HEK293T (cell line): ENCODE data around the gene SLC35B1.

Source experiments
- CTCF ChIA-PET: fragments of 350-600 bp; formaldehyde crosslinking; extraction: SDS; loops from one replicate; lab custom pipeline; 2021; ENCODE audit warnings: antibody characterized with exemption, inconsistent platforms; lab: Yijun Ruan, JAX
- POLR2A ChIA-PET: fragments of 350-600 bp; formaldehyde crosslinking; extraction: SDS; loops from one replicate; lab custom pipeline; 2020; ENCODE audit warnings: antibody characterized with exemption, inconsistent platforms; lab: Yijun Ruan, JAX
- DNase-seq: peaks from one replicate; pipeline ENCODE4 v3.0.0; 2012; ENCODE audit warnings: mixed read lengths; ENCODE audit errors: extremely low spot score
- ARNT ChIP-seq: fragments of 450-650 bp; IDR thresholded peaks from 2 replicates; pipeline ENCODE4 v1.6.1; 2017; ENCODE audit warnings: mild to moderate bottlenecking
- BHLHE40 ChIP-seq: fragments of 450-650 bp; IDR thresholded peaks from 2 replicates; pipeline ENCODE4 v1.6.1; 2016; ENCODE audit warnings: mild to moderate bottlenecking, moderate library complexity, borderline replicate concordance
- CTBP1 ChIP-seq: fragments of 450-650 bp; IDR thresholded peaks from 2 replicates; pipeline ENCODE4 v1.6.1; 2016; ENCODE audit warnings: borderline replicate concordance
- ELF4 ChIP-seq: fragments of 450-650 bp; IDR thresholded peaks from 2 replicates; pipeline ENCODE4 v1.6.1; 2017; ENCODE audit warnings: antibody characterized with exemption
- FOXA1 ChIP-seq: fragments of 450-650 bp; IDR thresholded peaks from 2 replicates; pipeline ENCODE4 v1.6.1; 2016; ENCODE audit warnings: mild to moderate bottlenecking
- FOXK2 ChIP-seq: fragments of 450-650 bp; IDR thresholded peaks from 2 replicates; pipeline ENCODE4 v1.6.1; 2016; ENCODE audit warnings: mild to moderate bottlenecking
- FOXM1 ChIP-seq: fragments of 450-650 bp; IDR thresholded peaks from 2 replicates; pipeline ENCODE4 v1.6.1; 2017; ENCODE audit warnings: mild to moderate bottlenecking, borderline replicate concordance
- HDGF ChIP-seq: fragments of 450-650 bp; IDR thresholded peaks from 2 replicates; pipeline ENCODE4 v1.6.1; 2017; ENCODE audit warnings: antibody characterized with exemption, borderline replicate concordance
- L3MBTL2 ChIP-seq: fragments of 450-650 bp; conservative IDR thresholded peaks from 2 replicates; pipeline ENCODE4 v1.6.1; 2016; ENCODE audit warnings: mild to moderate bottlenecking
- LEF1 ChIP-seq: fragments of 450-650 bp; IDR thresholded peaks from 2 replicates; pipeline ENCODE4 v1.6.1; 2017; ENCODE audit warnings: mild to moderate bottlenecking, borderline replicate concordance
- NFRKB ChIP-seq: fragments of 450-650 bp; IDR thresholded peaks from 2 replicates; pipeline ENCODE4 v1.6.1; 2016; ENCODE audit warnings: mild to moderate bottlenecking, moderate library complexity
- PKNOX1 ChIP-seq: fragments of 450-650 bp; IDR thresholded peaks from 2 replicates; pipeline ENCODE4 v1.6.1; 2016
- SP1 ChIP-seq: fragments of 450-650 bp; IDR thresholded peaks from 2 replicates; pipeline ENCODE4 v1.6.1; 2017
- SUZ12 ChIP-seq: fragments of 450-650 bp; IDR thresholded peaks from 2 replicates; pipeline ENCODE4 v1.6.1; 2016; ENCODE audit warnings: mild to moderate bottlenecking
- TARDBP ChIP-seq: fragments of 450-650 bp; IDR thresholded peaks from 2 replicates; pipeline ENCODE4 v1.6.1; 2016
- ZNF384 ChIP-seq: fragments of 450-650 bp; IDR thresholded peaks from 2 replicates; pipeline ENCODE4 v1.6.1; 2016

The SLC35B1 gene

GRCh38 chr17:49667854-49668253 is 39.9 kb downstream of the SLC35B1 start:
- no peak for TF ChIP-seq ZNF384
- TF ChIP-seq L3MBTL2 = no peak
- no peak for TF ChIP-seq SUZ12
- TF ChIP-seq TARDBP = no peak
- no peak for TF ChIP-seq CTBP1
- no peak for TF ChIP-seq PKNOX1
- no peak for TF ChIP-seq FOXA1
- no peak for TF ChIP-seq HDGF
- TF ChIP-seq SP1 = no peak
- TF ChIP-seq NFRKB = no peak
- no peak for TF ChIP-seq FOXM1
- no peak for TF ChIP-seq ELF4
- no peak for TF ChIP-seq ARNT
- no peak for TF ChIP-seq FOXK2
- TF ChIP-seq LEF1 = no peak
- DNase-seq = no peak
- ChIA-PET CTCF (no interaction called here), POLR2A (no interaction called here)

GRCh38 chr17:49664706-49665211 is 43.0 kb downstream of the SLC35B1 start:
- no peak for DNase-seq
- ChIA-PET CTCF (no interaction called here), POLR2A (no interaction called here)
- TF ChIP-seq BHLHE40 = no peak
- no peak for TF ChIP-seq FOXM1
- no peak for TF ChIP-seq ZNF384
- no peak for TF ChIP-seq SUZ12
- no peak for TF ChIP-seq L3MBTL2
- TF ChIP-seq SP1 = no peak
- no peak for TF ChIP-seq NFRKB
- no peak for TF ChIP-seq ELF4
- no peak for TF ChIP-seq FOXA1
- TF ChIP-seq ARNT = no peak
- no peak for TF ChIP-seq TARDBP
- no peak for TF ChIP-seq CTBP1
- no peak for TF ChIP-seq LEF1
- no peak for TF ChIP-seq HDGF
- no peak for TF ChIP-seq FOXK2
- TF ChIP-seq PKNOX1 = no peak

GRCh38 chr17:49659661-49660382 is 47.9 kb downstream of the SLC35B1 start:
- ChIA-PET CTCF (interaction anchor here (0.6 kb wide), 1 partner anchor 90 kb away, joined by 3 read pairs; no protein-coding TSS in a partner anchor), POLR2A (interaction anchor here (1.6 kb wide), 1 partner anchor 17 kb away, joined by 4 read pairs; no protein-coding TSS in a partner anchor)
- TF ChIP-seq FOXK2 (no peak), SUZ12 (no peak), PKNOX1 (no peak), LEF1 (no peak), L3MBTL2 (no peak), ARNT (no peak), ZNF384 (no peak), FOXM1 (no peak), CTBP1 (no peak), HDGF (no peak), BHLHE40 (no peak), FOXA1 (no peak), SP1 (no peak), TARDBP (no peak), NFRKB (no peak), ELF4 (no peak)
- DNase-seq = no peak

GRCh38 chr17:49656247-49656646 is 51.5 kb downstream of the SLC35B1 start:
- TF ChIP-seq SP1 = no peak
- no peak for TF ChIP-seq BHLHE40
- no peak for TF ChIP-seq NFRKB
- TF ChIP-seq TARDBP = no peak
- no peak for TF ChIP-seq CTBP1
- DNase-seq = no peak
- ChIA-PET POLR2A (no interaction called here), CTCF (interaction anchor here (1.7 kb wide), 1 partner anchor 10 kb away, joined by 8 read pairs; no protein-coding TSS in a partner anchor)
